ENCODE measurements around the gene ODF2L.

DNA sequence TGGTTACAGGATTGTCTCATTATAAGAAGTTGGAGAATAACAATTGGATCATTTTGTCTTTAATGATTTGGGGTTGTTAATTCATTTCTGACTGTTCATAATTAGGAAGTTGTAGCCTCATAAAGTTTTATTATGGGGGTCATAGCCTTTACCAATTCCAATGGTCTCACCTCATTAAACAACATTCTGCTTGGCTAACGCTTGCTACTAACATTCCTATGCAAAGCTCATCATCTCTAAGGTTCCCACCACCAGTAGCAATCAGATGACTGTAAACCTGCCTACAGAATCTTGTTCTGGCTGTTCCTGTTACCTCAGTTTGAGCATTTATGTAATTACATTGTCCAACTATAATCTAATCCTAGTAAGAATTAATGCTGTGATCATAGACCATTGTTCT, 60.2 kb downstream of the ODF2L start:
- TF ChIP-seq, protein P1, sequence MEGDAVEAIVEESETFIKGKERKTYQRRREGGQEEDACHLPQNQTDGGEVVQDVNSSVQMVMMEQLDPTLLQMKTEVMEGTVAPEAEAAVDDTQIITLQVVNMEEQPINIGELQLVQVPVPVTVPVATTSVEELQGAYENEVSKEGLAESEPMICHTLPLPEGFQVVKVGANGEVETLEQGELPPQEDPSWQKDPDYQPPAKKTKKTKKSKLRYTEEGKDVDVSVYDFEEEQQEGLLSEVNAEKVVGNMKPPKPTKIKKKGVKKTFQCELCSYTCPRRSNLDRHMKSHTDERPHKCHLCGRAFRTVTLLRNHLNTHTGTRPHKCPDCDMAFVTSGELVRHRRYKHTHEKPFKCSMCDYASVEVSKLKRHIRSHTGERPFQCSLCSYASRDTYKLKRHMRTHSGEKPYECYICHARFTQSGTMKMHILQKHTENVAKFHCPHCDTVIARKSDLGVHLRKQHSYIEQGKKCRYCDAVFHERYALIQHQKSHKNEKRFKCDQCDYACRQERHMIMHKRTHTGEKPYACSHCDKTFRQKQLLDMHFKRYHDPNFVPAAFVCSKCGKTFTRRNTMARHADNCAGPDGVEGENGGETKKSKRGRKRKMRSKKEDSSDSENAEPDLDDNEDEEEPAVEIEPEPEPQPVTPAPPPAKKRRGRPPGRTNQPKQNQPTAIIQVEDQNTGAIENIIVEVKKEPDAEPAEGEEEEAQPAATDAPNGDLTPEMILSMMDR (IDR thresholded peaks at IDR 0.05 in 2 of 3, conservative IDR thresholded peaks at IDR 0.05 in 1 of 3; ENCODE audit: insufficient read depth in 2 of 3, low read depth in 1 of 3, low read length in 3 of 3) = no peak
- TF ChIP-seq TAF1 (IDR thresholded peaks at IDR 0.05; ENCODE audit: control insufficient read depth, extremely low read depth, insufficient read depth, low read length, severe bottlenecking) (no peak), ERF (CRISPR knock-in tag; IDR thresholded peaks at IDR 0.05) (no peak), ZNF121 (CRISPR knock-in tag; conservative IDR thresholded peaks at IDR 0.05) (no peak), HNRNPK (IDR thresholded peaks at IDR 0.05; ENCODE audit: low read depth, low read length, poor library complexity, severe bottlenecking) (no peak), JUND (IDR thresholded peaks at IDR 0.05; ENCODE audit: borderline replicate concordance, low read depth, low read length) (no peak), JUND (tag; IDR thresholded peaks at IDR 0.05; ENCODE audit: borderline replicate concordance, low read depth, low read length) (no peak)
- TF ChIP-seq, protein P2, sequence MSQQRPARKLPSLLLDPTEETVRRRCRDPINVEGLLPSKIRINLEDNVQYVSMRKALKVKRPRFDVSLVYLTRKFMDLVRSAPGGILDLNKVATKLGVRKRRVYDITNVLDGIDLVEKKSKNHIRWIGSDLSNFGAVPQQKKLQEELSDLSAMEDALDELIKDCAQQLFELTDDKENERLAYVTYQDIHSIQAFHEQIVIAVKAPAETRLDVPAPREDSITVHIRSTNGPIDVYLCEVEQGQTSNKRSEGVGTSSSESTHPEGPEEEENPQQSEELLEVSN (IDR thresholded peaks at IDR 0.05; ENCODE audit: borderline replicate concordance in 1 of 2, extremely low read depth in 1 of 2, insufficient read depth in 1 of 2, insufficient read length in 1 of 2, low read depth in 1 of 2, low read length in 1 of 2, poor library complexity in 1 of 2, severe bottlenecking in 1 of 2) = no peak
- TF ChIP-seq, protein P3, sequence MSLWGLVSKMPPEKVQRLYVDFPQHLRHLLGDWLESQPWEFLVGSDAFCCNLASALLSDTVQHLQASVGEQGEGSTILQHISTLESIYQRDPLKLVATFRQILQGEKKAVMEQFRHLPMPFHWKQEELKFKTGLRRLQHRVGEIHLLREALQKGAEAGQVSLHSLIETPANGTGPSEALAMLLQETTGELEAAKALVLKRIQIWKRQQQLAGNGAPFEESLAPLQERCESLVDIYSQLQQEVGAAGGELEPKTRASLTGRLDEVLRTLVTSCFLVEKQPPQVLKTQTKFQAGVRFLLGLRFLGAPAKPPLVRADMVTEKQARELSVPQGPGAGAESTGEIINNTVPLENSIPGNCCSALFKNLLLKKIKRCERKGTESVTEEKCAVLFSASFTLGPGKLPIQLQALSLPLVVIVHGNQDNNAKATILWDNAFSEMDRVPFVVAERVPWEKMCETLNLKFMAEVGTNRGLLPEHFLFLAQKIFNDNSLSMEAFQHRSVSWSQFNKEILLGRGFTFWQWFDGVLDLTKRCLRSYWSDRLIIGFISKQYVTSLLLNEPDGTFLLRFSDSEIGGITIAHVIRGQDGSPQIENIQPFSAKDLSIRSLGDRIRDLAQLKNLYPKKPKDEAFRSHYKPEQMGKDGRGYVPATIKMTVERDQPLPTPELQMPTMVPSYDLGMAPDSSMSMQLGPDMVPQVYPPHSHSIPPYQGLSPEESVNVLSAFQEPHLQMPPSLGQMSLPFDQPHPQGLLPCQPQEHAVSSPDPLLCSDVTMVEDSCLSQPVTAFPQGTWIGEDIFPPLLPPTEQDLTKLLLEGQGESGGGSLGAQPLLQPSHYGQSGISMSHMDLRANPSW (CRISPR knock-in tag; IDR thresholded peaks at IDR 0.05) = no peak
